SK-N-SH treated with all-trans-retinoic acid at 6 μM for 48 hours (cell line): ENCODE measurements around the gene SLC16A13.

Experiments
- ESRRG ChIP-seq: fragments of 250-450 bp; sonication (Bioruptor Pico); IDR thresholded peaks from 2 replicates; pipeline ENCODE4 v1.6.1; 2021; ENCODE audit warnings: mild to moderate bottlenecking
- PATZ1 ChIP-seq: fragments of 250-450 bp; sonication (Bioruptor Pico); IDR thresholded peaks from 2 replicates; pipeline ENCODE4 v1.8.0; 2020; ENCODE audit warnings: mild to moderate bottlenecking, moderate library complexity, borderline replicate concordance
- POU6F1 ChIP-seq: fragments of 250-450 bp; sonication (Bioruptor Pico); IDR thresholded peaks from 2 replicates; pipeline ENCODE4 v1.8.0; 2021; ENCODE audit warnings: low read depth, mild to moderate bottlenecking, moderate library complexity, borderline replicate concordance
- RARB ChIP-seq: fragments of 250-450 bp; sonication (Bioruptor Pico); IDR thresholded peaks from 2 replicates; pipeline ENCODE4 v1.8.0; 2021; ENCODE audit warnings: mild to moderate bottlenecking, moderate library complexity
- TSHZ2 ChIP-seq: fragments of 250-450 bp; sonication (Bioruptor Pico); IDR thresholded peaks from 2 replicates; pipeline ENCODE4 v1.5.0; 2020; ENCODE audit warnings: mild to moderate bottlenecking, moderate library complexity
- ZC3H10 ChIP-seq: fragments of 250-450 bp; sonication (Bioruptor Pico); IDR thresholded peaks from 2 replicates; pipeline ENCODE4 v1.5.1; 2021; ENCODE audit warnings: mild to moderate bottlenecking, moderate library complexity
- ZFP3 ChIP-seq: fragments of 250-450 bp; sonication (Bioruptor Pico); IDR thresholded peaks from 2 replicates; pipeline ENCODE4 v1.5.0; 2020; ENCODE audit warnings: mild to moderate bottlenecking, moderate library complexity
- ZNF70 ChIP-seq: fragments of 450-650 bp; formaldehyde crosslinking; IDR thresholded peaks from 2 replicates; pipeline ENCODE4 v1.5.0; 2020; ENCODE audit warnings: mild to moderate bottlenecking, moderate library complexity

GRCh38 chr17:7058831-7059447 lies 23.1 kb downstream of the SLC16A13 start:
- TF ChIP-seq POU6F1 (CRISPR knock-in tag) = no peak
- no peak for TF ChIP-seq ZNF70 (CRISPR knock-in tag)
- TF ChIP-seq ZFP3 = no peak
- no peak for TF ChIP-seq ZC3H10 (CRISPR knock-in tag)
- no peak for TF ChIP-seq PATZ1
- no peak for TF ChIP-seq ESRRG (CRISPR knock-in tag)
- no peak for TF ChIP-seq TSHZ2
- no peak for TF ChIP-seq RARB (CRISPR knock-in tag)
